GF-D8 (cell line): ENCODE results near the gene DACH2.

Experiments used
- DNase-seq: peaks from one replicate; lab custom pipeline; 2025; lab: John Stamatoyannopoulos, UW

Gene DACH2

GRCh38 chrX:86806786-86807185 lies 658.5 kb downstream of the DACH2 start:
- no peak for DNase-seq

- no peak for DNase-seq
These were observed 661.4 kb downstream of the DACH2 start for GRCh38 chrX:86809651-86810050.

- no peak for DNase-seq
These were observed 681.5 kb downstream of the DACH2 start for GRCh38 chrX:86829786-86830185.

- no peak for DNase-seq
These were observed 682.4 kb downstream of the DACH2 start for GRCh38 chrX:86830685-86831084.

GRCh38 chrX:86845101-86845500 lies 696.9 kb downstream of the DACH2 start:
- no peak for DNase-seq
